ENCODE data around the gene BTBD19.
"Not testable (repeated sequence)": the region's sequence is repeated elsewhere in the genome, so short reads cannot be mapped to it uniquely, and the experiment has no call there.

The BTBD19 gene

GRCh38 chr1:44832056-44832705 lies 23.9 kb downstream of the BTBD19 start:
- no peak for DNase-seq (ENCODE audit: low spot score)
- no peak for TF ChIP-seq CTCF (IDR thresholded peaks at IDR 0.05; ENCODE audit: borderline replicate concordance, control extremely low read depth, extremely low read depth, insufficient read depth, missing control alignments)
- in situ Hi-C loops (cut with MboI; ENCODE audit: low sequenced_read_pairs, unreplicated experiment): no loop called here

GRCh38 chr1:44834328-44834727 lies 26.0 kb downstream of the BTBD19 start:
- no peak for DNase-seq (ENCODE audit: low spot score)
- in situ Hi-C loops (cut with MboI; ENCODE audit: low sequenced_read_pairs, unreplicated experiment): no loop called here
- no peak for TF ChIP-seq CTCF (IDR thresholded peaks at IDR 0.05; ENCODE audit: borderline replicate concordance, control extremely low read depth, extremely low read depth, insufficient read depth, missing control alignments)

- in situ Hi-C loops (cut with MboI; ENCODE audit: low sequenced_read_pairs, unreplicated experiment): no loop called here
- peak; percentile 90 for TF ChIP-seq CTCF (IDR thresholded peaks at IDR 0.05; ENCODE audit: borderline replicate concordance, control extremely low read depth, extremely low read depth, insufficient read depth, missing control alignments)
- peak; percentile 88 for DNase-seq (ENCODE audit: low spot score)
Observed at GRCh38 chr1:44835738-44836675, 27.7 kb downstream of the BTBD19 start.

- in situ Hi-C loops (cut with MboI; ENCODE audit: low sequenced_read_pairs, unreplicated experiment); DNase-seq (ENCODE audit: low spot score): not testable (repeated sequence)
Observed at GRCh38 chr1:44838294-44838693, 30.0 kb downstream of the BTBD19 start.

GRCh38 chr1:44839576-44839975 lies 31.3 kb downstream of the BTBD19 start:
- in situ Hi-C loops (cut with MboI; ENCODE audit: low sequenced_read_pairs, unreplicated experiment): no loop called here
- no peak for DNase-seq (ENCODE audit: low spot score)
- no peak for TF ChIP-seq CTCF (IDR thresholded peaks at IDR 0.05; ENCODE audit: borderline replicate concordance, control extremely low read depth, extremely low read depth, insufficient read depth, missing control alignments)

- peak; percentile 38 for DNase-seq (ENCODE audit: low spot score)
- in situ Hi-C loops (cut with MboI; ENCODE audit: low sequenced_read_pairs, unreplicated experiment): no loop called here
- no peak for TF ChIP-seq CTCF (IDR thresholded peaks at IDR 0.05; ENCODE audit: borderline replicate concordance, control extremely low read depth, extremely low read depth, insufficient read depth, missing control alignments)
Observed at GRCh38 chr1:44842486-44842861, 34.2 kb downstream of the BTBD19 start.
